HepG2 (cell line): ENCODE results near the gene TNFSF12. TPM values are rescaled to one million over a fixed set of nuclear protein-coding genes. Genes with fewer than 3 reads are reported as not detected.
A peak's percentile ranks its signal among the peaks of the same experiment; 100 is the strongest.

Experiments
- E2F2 ChIP-seq: sonication (generic); formaldehyde crosslinking; IDR thresholded peaks from 2 replicates; pipeline ENCODE4 v1.4.0; 2020; ENCODE audit warnings: missing genetic modification reagents, borderline replicate concordance
- FOXA3 ChIP-seq: IDR thresholded peaks from 2 replicates; pipeline ENCODE4 v1.6.1; 2016; ENCODE audit warnings: missing genetic modification reagents, missing compliant biosample characterization
- HMGXB3 ChIP-seq: sonication (generic); formaldehyde crosslinking; IDR thresholded peaks from 2 replicates; pipeline ENCODE4 v1.4.0; 2020; ENCODE audit warnings: missing genetic modification reagents, borderline replicate concordance
- IKZF4 ChIP-seq: sonication (generic); formaldehyde crosslinking; IDR thresholded peaks from 2 replicates; pipeline ENCODE4 v1.5.1; 2020; ENCODE audit warnings: borderline replicate concordance, mild to moderate bottlenecking, low read depth, missing genetic modification reagents; ENCODE audit errors: not compliant biosample characterization
- MTERF4 ChIP-seq: sonication (generic); formaldehyde crosslinking; IDR thresholded peaks from 2 replicates; pipeline ENCODE4 v1.8.0; 2023; ENCODE audit warnings: mild to moderate bottlenecking, missing genetic modification reagents
- POGZ ChIP-seq: sonication (generic); formaldehyde crosslinking; IDR thresholded peaks from 2 replicates; pipeline ENCODE4 v1.4.0; 2020; ENCODE audit warnings: mild to moderate bottlenecking, missing genetic modification reagents
- SIN3B ChIP-seq: fragments of 150-350 bp; IDR thresholded peaks from 2 replicates; pipeline ENCODE4 v1.6.1; 2014; ENCODE audit warnings: low read length
- SMAD1 ChIP-seq: sonication (generic); formaldehyde crosslinking; IDR thresholded peaks from 2 replicates; pipeline ENCODE4 v1.4.0; 2020; ENCODE audit warnings: missing genetic modification reagents, low read depth, mild to moderate bottlenecking, borderline replicate concordance
- TOPORS ChIP-seq: sonication (generic); formaldehyde crosslinking; IDR thresholded peaks from 2 replicates; pipeline ENCODE4 v1.8.0; 2023; ENCODE audit warnings: mild to moderate bottlenecking, missing genetic modification reagents
- ZBTB43 ChIP-seq: sonication (generic); formaldehyde crosslinking; conservative IDR thresholded peaks from 2 replicates; pipeline ENCODE4 v1.4.0; 2020; ENCODE audit warnings: missing genetic modification reagents
- ZNF20 ChIP-seq: sonication (generic); formaldehyde crosslinking; IDR thresholded peaks from 2 replicates; pipeline ENCODE4 v1.4.0; 2020; ENCODE audit warnings: mild to moderate bottlenecking, moderate library complexity, missing genetic modification reagents
- ZNF329 ChIP-seq: sonication (generic); formaldehyde crosslinking; IDR thresholded peaks from 2 replicates; pipeline ENCODE4 v1.9.0; 2021; ENCODE audit warnings: low read depth, mild to moderate bottlenecking, missing genetic modification reagents
- ZNF333 ChIP-seq: sonication (generic); formaldehyde crosslinking; IDR thresholded peaks from 2 replicates; pipeline ENCODE4 v1.4.0; 2020; ENCODE audit warnings: mild to moderate bottlenecking, missing genetic modification reagents, borderline replicate concordance
- ZNF335 ChIP-seq: sonication (generic); formaldehyde crosslinking; IDR thresholded peaks from 2 replicates; pipeline ENCODE4 v1.4.0; 2020; ENCODE audit warnings: missing genetic modification reagents
- ZNF350 ChIP-seq: sonication (generic); formaldehyde crosslinking; IDR thresholded peaks from 2 replicates; pipeline ENCODE4 v1.4.0; 2020; ENCODE audit warnings: mild to moderate bottlenecking, low read depth, missing genetic modification reagents, borderline replicate concordance
- ZNF451 ChIP-seq: sonication (generic); formaldehyde crosslinking; IDR thresholded peaks from 2 replicates; pipeline ENCODE4 v1.5.0; 2020; ENCODE audit warnings: mild to moderate bottlenecking, missing genetic modification reagents
- ZNF460 ChIP-seq: sonication (generic); formaldehyde crosslinking; IDR thresholded peaks from 2 replicates; pipeline ENCODE4 v1.5.1; 2020; ENCODE audit warnings: missing genetic modification reagents, mild to moderate bottlenecking, borderline replicate concordance
- ZNF468 ChIP-seq: sonication (generic); formaldehyde crosslinking; IDR thresholded peaks from 2 replicates; pipeline ENCODE4 v1.8.0; 2022; ENCODE audit warnings: mild to moderate bottlenecking, moderate library complexity, missing genetic modification reagents
- ZNF552 ChIP-seq: sonication (generic); formaldehyde crosslinking; IDR thresholded peaks from 2 replicates; pipeline ENCODE4 v1.9.0; 2022; ENCODE audit warnings: missing genetic modification reagents, mild to moderate bottlenecking, borderline replicate concordance
- ZNF563 ChIP-seq: sonication (generic); formaldehyde crosslinking; IDR thresholded peaks from 2 replicates; pipeline ENCODE4 v1.8.0; 2022; ENCODE audit warnings: mild to moderate bottlenecking, moderate library complexity, missing genetic modification reagents
- ZNF580 ChIP-seq: IDR thresholded peaks from 2 replicates; pipeline ENCODE4 v1.6.1; 2016; ENCODE audit warnings: low read depth, borderline replicate concordance
- ZNF644 ChIP-seq: IDR thresholded peaks from 2 replicates; pipeline ENCODE4 v1.6.1; 2016; ENCODE audit warnings: low read depth
- polyA plus RNA-seq, 8 experiments: library from polyadenylated mRNA; depleted of rRNA in 3 of 8; stranded (reverse) in 7 of 8; unstranded in 1 of 8; fragments of >200 nt; fragmentation: Illumina TruSeq in 4 of 8; extraction: Trizol in 4 of 8; gene quantifications; 2 replicates each; pipeline versions ENCODE4 v1.2.1 to v1.2.3, GENCODE V29; 2011 to 2016; ENCODE audit warnings: low read depth in 4 of 8, missing spikeins in 1 of 8, mixed read lengths in 1 of 8; ENCODE audit not compliant: insufficient read depth in 1 of 8
- total RNA-seq, 5 experiments: library from RNA; depleted of rRNA; stranded (reverse); fragments of >200 nt; fragmentation: Illumina TruSeq; extraction: Trizol; gene quantifications; 2 replicates each; pipeline ENCODE4 v1.2.3, GENCODE V29; 2016; ENCODE audit warnings: low read depth in 1 of 5

Gene TNFSF12
- total and polyA plus RNA-seq, 2 of the 13 experiments (the other 11 are each of a cell fraction or from before 2014, with no cell fraction given) = 0.93 to 7.2 TPM

GRCh38 chr17:7561589-7562207, 12.8 kb downstream of the TNFSF12 start, which contains the start of gene SENP3 (continued):
- TF ChIP-seq ZNF333 (CRISPR knock-in tag) = peak; percentile 46; the same call in 1 of the 2 replicates
- TF ChIP-seq MTERF4 = no peak
- TF ChIP-seq ZNF20 (CRISPR knock-in tag) = no peak; the same call in 1 of the 2 replicates
- TF ChIP-seq ZNF563 (CRISPR knock-in tag) = no peak
- no peak for TF ChIP-seq ZNF460
- no peak for TF ChIP-seq TOPORS (CRISPR knock-in tag)
- no peak for TF ChIP-seq ZNF350
- TF ChIP-seq SMAD1 = no peak; the same call in 1 of the 2 replicates
- no peak; the same call in 1 of the 2 replicates for TF ChIP-seq ZNF468 (CRISPR knock-in tag)
- no peak for TF ChIP-seq FOXA3 (CRISPR knock-in tag)
- 0 out of 2 replicates have a peak, but pooled peaks have one; percentile 24 for TF ChIP-seq ZNF451 (CRISPR knock-in tag)
- TF ChIP-seq E2F2 (CRISPR knock-in tag) = peak; percentile 36; the same call in 1 of the 2 replicates
- TF ChIP-seq ZBTB43 (CRISPR knock-in tag) = no peak
- TF ChIP-seq IKZF4 (CRISPR knock-in tag) = no peak
- TF ChIP-seq ZNF644 (CRISPR knock-in tag) = no peak
- no peak for TF ChIP-seq HMGXB3 (CRISPR knock-in tag)
- no peak; the same call in 1 of the 2 replicates for TF ChIP-seq POGZ (CRISPR knock-in tag)
- peak; percentile 59 for TF ChIP-seq SIN3B
- TF ChIP-seq ZNF335 = no peak
- peak; percentile 52; the same call in 1 of the 2 replicates for TF ChIP-seq ZNF329 (CRISPR knock-in tag)
- TF ChIP-seq ZNF580 (CRISPR knock-in tag) = no peak
- peak; percentile 34; the same call in 1 of the 2 replicates for TF ChIP-seq ZNF552 (CRISPR knock-in tag)
